ENCODE data around the gene OGA.

- no peak for TF ChIP-seq CTCF (IDR thresholded peaks at IDR 0.05; ENCODE audit: insufficient read depth, low read length, poor library complexity, severe bottlenecking)
- no peak for TF ChIP-seq EZH2phosphoT487 (conservative IDR thresholded peaks at IDR 0.05; ENCODE audit: low read length)
These were observed 66.0 kb downstream of the OGA start for GRCh38 chr10:101752241-101752640.
